Measurements from ENCODE around the gene DNAJC9.

GRCh38 chr10:73205081-73205480 lies 42.0 kb downstream of the DNAJC9 start:
- no peak for TF ChIP-seq ZNF274 (IDR thresholded peaks at IDR 0.05; ENCODE audit: low read depth, low read length)
- no peak for TF ChIP-seq YY1 (IDR thresholded peaks at IDR 0.05; ENCODE audit: insufficient read depth, insufficient read length)
